ENCODE measurements around the gene MED13.
"Not testable (repeated sequence)": the region's sequence is repeated elsewhere in the genome, so short reads cannot be mapped to it uniquely, and the experiment has no call there.

The MED13 gene

GRCh38 chr17:62057696-62058095 lies 7.4 kb downstream of the MED13 start:
- DNase-seq = no peak

GRCh38 chr17:62052765-62053338 lies 12.2 kb downstream of the MED13 start:
- DNase-seq = no peak

- DNase-seq = no peak
Measured at GRCh38 chr17:62051053-62051452, 14.0 kb downstream of the MED13 start.

DNA sequence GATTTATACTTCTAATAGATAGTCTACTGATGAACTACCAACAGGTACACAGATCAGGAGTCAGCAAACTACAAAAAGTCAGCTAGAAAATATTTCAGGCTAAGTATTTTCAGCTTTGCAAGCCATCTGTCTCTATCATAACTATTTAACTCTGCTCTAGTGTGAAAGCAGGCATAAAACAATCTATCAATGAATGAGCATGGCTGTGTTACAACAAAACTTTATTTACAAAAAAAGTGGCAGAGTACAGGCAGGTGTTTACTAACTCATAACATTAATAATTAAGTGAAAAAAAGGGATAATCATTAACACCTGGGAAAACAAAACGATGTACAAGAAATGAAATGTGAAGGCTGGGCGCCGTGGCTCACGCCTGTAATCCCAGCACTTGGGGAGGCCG lies 15.8 kb downstream of the MED13 start:
- DNase-seq = no peak

GRCh38 chr17:62048262-62048661 lies 16.8 kb downstream of the MED13 start:
- no peak for DNase-seq

GRCh38 chr17:62045517-62045916 lies 19.6 kb downstream of the MED13 start:
- no peak for DNase-seq

DNA sequence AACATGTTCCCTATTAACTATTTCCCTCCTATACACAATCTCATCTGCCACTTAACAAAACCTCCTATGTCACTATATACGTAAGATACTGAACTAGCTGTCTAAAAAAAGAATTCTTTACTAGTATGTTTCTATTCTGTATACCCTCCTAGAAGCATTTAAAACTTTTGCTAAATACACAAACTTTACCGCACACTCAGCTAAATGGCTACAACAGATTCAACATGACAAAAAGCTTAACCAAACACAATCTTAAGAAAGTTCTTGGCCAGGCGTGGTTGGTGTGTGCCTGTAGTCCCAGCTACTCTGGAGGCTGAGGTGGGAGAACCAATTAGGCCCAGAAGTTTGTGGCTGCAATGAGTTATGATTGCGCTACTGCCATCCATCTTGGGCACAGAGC lies 20.0 kb downstream of the MED13 start:
- DNase-seq = no peak

DNA sequence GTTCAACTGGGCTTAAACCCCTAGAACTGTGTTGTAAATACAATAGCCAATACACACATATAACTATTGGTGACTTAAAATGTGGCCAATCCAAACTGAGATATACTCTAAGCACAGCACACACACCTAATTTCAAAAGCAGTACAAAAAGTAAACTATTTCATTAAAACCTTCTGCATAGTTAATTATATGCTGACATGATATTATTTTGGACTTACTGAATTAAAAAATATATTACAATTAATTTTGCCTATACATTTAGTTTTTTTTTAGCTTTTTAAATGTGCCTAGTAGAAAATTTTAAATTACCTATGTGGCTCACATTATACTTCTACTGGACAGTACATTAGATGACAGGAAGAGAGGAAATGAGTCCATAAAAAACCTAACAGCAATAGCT lies 21.5 kb downstream of the MED13 start:
- DNase-seq = no peak

DNA sequence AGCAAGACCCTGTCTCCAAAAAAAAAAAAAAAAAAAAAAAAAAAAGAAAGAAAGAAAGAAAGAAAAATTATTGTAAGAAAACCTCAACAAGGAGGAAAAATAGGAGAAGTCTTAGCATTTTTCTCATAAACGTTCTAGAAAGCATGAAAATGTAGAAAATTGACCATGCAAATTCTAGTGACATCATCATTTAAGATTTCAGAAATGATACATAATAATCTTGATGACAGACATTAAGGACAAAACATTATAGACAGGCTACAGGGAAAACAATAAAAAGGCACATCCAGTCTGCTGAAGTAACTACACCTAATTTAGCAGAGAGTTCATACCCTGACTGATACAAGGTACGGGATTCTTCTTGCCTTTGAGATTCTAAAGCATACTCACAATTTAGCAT lies 21.9 kb downstream of the MED13 start:
- DNase-seq = no peak

DNA sequence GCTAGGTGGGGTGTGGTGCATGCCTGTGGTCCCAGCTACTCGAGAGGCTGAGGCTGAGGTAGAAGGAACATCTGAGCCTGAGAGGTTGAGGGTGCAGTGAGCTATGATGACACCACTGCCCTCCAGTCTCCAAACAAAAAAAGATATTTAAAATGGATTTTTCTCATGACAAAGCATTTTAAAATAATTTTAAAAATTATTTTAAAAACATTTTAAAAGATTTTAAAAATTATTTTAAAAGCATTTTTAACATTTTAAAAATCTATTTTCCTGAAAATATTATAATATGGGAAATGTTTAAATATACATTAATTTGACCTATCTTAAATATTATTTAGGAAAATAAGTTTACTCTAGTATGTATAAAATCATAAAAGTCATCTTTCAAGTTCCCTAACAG lies 26.8 kb downstream of the MED13 start:
- DNase-seq = no peak

DNA sequence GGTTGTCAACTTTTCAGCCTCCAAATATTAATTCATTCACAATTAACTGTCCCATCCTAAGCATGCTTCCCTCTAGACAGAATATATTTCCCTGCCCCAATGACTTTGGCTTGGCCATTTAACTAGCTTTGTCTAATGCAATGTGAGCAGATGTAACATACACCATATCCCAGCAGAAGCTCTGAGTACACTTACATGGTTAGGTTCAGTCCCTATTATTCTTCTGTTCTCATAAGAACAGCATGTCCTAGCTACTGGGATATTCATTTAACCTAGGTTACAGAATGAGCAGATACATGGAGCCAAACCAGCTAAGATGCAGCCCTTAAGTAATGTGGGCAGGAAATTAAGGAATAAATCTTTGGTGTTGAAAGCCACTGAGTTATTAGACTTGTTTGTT lies 31.8 kb downstream of the MED13 start:
- DNase-seq = no peak

- DNase-seq = no peak
Measured at GRCh38 chr17:62032480-62032879, 32.6 kb downstream of the MED13 start.

DNA sequence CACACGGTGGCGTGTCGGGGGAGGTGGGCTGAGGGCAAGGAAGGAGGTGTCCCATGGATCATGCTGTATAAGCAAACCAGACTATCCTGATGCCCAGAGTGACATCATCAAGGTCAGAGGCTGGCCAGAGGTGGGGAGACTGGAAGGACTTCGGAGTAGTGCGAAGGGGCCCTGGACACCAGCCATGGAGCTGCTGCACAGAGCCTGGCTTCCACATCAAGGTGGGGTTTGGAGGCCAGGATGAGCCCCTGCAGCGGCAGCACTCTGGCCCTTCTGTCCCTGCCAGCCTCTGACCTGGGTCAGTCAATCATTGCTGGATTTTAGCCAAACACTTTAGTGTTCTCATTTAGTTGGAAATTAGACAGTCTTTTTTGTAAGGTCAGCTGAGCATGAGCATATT lies 34.8 kb downstream of the MED13 start:
- no peak for DNase-seq

GRCh38 chr17:62024866-62025265 lies 40.2 kb downstream of the MED13 start:
- no peak for DNase-seq

DNA sequence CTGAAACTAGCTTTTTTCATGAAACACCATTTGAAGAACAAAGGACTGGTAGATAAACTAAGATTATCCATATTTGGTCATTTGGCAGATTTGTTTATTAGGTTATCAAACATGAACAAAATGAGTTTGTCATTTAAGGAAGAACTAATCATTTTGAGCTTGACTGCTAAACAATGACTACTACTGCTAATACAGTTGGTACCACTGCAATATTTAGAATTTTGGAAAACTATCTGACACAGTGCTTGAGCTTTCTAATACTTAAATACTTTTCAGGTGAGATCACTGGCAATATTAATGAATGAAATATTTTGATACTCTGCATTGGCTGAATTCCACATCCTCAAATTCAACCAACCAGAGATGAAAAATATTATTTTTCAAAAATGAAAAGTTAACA lies 47.2 kb downstream of the MED13 start:
- DNase-seq = no peak

- DNase-seq = no peak
Measured at GRCh38 chr17:62017496-62017895, 47.6 kb downstream of the MED13 start.

DNA sequence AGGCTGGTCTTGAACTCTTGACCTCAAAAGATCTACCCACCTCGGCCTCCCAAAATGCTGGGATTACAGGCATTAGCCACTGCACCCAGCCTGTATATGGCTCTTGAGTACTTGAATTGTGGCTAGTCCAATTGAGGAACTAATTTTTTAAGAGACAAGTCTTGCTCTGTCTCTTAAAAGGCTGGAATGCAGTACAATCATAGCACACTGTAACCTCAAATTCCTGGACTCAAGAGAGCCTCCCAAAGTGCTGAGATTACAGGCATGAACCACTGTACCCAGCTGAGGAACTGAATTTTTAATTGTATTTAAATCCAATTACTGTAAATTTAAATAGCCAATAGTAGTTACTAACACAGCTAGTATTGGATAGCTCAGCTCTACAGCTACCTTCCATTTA lies 50.6 kb downstream of the MED13 start:
- no peak for DNase-seq

DNA sequence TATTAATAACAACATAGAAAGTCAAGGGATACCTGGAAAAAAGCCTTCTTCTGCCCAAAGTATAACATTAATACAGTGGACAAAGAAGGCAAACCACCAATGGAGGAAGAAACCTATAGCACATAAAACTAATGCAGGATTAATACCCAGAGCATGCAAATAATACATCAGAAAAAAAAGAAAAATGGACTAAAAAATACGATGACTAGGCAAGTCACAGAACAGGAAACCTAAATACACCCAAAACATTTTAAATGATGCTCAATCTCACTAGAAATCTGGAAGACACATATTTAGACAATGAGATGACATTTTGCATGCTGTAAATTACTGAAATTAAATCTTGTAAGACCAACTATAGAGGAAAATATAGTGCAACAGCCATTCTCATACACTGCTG lies 55.9 kb downstream of the MED13 start:
- no peak for DNase-seq

- DNase-seq = no peak
Measured at GRCh38 chr17:62008294-62008693, 56.8 kb downstream of the MED13 start.

- no peak for DNase-seq
Measured at GRCh38 chr17:62004388-62004787, 60.7 kb downstream of the MED13 start.

DNA sequence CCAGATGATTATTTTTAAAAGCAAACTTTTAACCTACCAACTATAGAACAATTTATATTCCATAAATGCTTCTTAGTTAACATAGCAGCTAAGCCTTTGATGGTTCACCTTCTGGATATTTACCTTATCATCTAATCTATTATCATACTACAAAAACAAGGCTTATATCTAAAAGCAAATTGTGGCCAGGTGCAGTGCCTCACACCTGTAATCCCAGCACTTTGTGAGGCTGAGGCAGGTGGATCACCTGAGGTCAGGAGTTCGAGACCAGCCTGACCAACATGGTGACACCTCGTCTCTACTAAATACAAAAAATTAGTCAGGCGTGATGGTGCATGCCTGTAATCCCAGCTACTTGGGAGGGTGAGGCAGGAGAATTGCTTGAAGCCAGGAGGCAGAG lies 61.9 kb downstream of the MED13 start:
- not testable (repeated sequence) for DNase-seq

DNA sequence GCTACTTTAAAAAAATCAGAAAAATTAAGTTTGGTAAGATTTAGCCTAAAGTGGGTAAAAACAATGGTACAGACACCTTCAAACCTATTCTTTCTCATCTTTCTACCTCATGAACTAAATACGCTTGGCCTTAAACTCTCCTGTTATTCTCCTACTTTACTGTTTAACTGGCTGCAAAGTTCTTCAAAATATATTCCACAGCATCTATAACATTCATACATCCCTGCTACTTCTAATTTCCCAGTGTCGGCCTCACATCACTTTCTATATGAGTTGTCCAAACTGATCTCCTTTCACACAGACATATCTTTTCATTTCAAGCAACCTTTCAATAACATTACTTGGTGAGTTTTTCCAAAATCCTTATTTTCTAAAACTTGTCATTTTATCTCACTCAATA lies 64.0 kb downstream of the MED13 start:
- DNase-seq = no peak

DNA sequence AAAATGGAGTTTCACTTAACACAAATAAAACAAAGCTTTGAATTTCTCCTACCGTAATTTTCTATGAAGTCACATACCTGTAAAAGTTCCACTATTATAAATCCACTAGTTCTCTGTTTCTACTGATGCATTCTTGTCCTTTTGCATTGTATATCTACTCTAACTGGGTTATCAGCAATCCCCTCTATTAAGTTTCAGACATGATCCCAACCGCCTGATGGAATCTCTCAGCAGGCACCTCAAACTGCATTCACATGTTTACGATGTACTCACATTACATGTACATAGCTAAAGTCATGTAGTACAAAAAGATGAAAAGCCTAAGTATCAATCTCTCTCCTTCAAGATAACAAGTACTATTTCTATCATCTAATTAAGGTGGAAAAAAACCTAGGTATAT lies 64.9 kb downstream of the MED13 start:
- no peak for DNase-seq

DNA sequence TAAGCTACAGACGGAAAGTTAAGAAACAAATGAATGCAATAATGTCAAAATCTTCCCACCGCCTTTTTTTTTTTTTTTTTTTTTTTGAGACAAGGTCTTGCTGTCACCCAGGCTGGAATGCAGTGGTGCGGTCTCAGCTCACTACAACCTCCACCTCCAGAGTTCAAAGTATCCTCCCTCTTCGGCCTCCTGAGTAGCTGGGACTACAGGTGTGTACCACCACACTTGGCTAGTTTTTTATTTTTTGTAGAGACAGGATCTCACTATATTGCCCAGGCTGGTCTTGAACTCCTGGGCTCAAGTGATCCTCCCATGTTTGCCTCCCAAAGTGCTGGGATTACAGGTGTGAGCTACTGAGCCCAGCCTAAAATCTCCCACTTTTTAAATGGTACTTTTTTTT lies 66.5 kb downstream of the MED13 start:
- DNase-seq = not testable (repeated sequence)

DNA sequence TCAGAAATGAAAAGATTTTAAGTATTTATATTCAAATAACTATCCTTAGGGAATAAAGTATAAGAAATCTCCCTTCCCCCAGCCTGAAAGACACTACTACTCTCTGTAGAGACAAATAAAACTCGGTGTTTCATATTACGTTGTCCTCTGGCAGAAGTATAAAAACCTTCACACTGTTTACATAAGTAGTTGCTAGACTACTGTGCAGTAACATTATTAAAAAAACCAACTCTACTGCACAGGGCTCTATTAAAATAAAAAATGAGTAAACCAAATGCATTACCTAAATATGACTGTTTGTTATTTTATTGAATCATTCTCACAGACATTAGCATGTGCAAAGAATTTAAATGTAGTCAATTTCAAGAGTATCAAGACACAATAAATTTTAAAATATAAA lies 67.4 kb downstream of the MED13 start:
- DNase-seq = no peak

All from OCI-M1 (cell line).